ENCODE measurements around the gene MRPS11. TPM values are rescaled to one million over a fixed set of nuclear protein-coding genes. Genes with fewer than 3 reads are reported as not detected.
A peak's percentile ranks its signal among the peaks of the same experiment; 100 is the strongest.
"Not testable (repeated sequence)": the region's sequence is repeated elsewhere in the genome, so short reads cannot be mapped to it uniquely, and the experiment has no call there.

Gene MRPS11
- 38.5 and 47.7 TPM in 2 replicates for total RNA-seq

DNA sequence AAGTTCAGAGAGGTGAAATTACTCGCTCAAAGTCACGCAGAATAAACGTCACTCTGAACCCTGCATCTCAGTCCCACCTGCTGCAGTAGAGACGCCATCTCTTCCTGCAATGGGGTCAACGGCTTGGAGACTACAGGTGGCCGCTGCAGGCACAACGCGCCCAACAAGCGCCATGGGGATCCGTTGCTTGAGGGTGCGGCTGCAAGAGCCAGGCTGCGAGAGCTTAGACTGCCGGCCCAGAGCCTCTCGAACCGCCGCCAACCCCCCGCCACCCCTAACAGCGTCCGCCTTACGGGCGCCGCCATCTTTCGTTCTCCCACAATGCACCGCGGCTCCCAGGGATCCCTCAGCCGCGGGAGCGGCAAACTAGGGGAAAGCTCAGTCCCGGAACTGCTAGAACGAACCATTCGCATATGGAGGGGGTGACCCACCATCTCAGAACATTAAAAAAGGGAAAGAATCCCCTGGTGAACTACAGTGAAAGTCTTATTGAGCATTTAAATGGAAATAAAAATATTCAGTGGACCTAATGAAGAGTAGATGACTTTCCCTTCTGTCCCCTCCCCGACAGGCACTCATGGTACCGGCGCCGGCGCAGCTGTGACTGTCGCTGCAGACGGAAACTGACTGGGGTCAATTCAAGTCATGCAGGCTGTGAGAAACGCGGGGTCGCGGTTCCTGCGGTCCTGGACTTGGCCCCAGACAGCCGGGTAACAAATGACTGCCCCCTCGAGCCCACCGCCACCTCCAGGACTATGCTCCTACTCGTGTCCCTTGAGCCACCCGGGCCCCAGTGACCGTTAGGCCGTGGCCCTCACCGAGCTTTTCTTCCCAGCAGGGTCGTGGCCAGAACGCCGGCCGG lies at the start of gene MRPS11, which contains the start of gene MRPL46:
MRPS11 (plus strand) TSS at position 636 of the 862 bp plus-strand sequence; CDS start at position 646, 10 bp downstream.
MRPL46 (minus strand) TSS at position 316 of the 862 bp plus-strand sequence; CDS start at position 305, 11 bp downstream.
- peak; percentile 92 for DNase-seq

DNA sequence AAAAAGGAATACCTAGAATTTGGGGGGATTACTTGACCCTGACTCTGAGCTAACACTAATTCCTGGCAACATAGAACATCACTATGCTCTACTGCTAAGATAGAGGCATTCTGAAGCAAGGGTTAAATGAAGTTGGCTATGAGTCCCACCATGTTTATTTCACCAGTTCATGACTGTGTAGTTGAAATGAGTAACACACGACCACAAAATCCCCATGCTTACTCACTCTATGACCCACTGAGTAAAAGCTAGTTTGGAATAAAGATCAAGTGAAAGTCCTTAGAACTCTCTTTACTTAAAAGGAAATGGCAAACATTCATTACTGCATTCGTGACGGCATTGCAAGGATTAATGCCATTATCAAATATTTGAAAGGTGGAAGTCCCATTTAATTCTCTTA lies 47.7 kb upstream of the MRPS11 start:
- no peak for DNase-seq

DNA sequence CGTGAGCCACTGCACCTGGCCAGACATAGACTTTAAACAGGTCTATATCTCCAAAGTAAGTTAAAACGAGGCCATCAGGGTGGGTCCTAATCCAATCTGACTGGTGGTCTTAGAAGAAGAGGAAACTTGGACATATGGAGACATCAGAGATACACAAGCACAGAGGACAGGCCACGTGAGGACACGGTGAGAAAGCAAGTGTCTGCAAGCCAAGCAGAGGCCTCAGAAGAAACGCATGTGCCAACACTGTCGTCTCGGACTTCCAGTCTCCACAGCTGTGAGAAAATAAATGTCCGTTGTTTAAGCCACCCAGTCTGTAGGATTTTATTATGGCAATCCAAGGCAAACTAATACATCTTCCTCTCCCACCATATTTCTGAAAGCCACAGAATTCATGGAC lies 44.2 kb upstream of the MRPS11 start:
- no peak for DNase-seq

DNA sequence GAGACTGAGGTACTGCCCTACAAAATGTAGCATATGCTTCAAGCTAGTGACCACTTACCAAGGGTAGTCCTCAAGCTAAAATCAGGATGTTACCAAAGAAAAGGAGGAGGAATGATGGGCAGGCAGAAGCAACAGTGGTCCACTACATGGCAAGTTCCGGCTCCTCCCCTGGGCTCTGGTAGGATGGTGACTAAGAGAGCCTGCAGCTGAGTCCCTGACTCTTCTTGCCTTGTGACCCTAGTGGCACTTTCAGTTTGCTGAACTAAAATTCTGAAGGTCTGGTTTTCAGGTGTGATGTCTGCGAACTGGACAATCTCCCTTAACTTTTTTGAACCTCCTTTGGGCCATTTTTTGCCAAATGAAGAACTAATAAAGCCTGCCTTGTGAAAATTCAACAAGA lies 41.2 kb upstream of the MRPS11 start:
- DNase-seq, result no peak

DNA sequence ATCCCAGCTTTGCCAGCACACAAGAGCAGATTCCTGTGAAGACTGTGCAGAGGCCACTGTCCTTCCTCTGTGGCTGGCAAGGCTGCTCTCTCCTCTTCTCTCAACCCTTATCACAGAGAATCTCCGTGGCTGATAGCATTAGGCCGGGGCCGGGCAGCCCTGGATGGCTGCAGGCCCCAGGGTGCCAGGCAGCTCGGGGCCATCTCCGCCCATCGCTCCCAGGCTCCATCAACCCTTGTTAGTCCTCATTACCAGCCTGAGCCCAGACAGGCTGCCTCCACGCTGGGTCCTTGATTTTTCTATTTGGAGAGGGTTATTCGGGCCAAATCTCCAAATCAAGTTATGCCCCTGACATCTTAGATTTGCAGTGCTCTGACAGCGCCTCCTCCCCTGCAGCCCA lies 39.5 kb upstream of the MRPS11 start:
- DNase-seq, result no peak

DNA sequence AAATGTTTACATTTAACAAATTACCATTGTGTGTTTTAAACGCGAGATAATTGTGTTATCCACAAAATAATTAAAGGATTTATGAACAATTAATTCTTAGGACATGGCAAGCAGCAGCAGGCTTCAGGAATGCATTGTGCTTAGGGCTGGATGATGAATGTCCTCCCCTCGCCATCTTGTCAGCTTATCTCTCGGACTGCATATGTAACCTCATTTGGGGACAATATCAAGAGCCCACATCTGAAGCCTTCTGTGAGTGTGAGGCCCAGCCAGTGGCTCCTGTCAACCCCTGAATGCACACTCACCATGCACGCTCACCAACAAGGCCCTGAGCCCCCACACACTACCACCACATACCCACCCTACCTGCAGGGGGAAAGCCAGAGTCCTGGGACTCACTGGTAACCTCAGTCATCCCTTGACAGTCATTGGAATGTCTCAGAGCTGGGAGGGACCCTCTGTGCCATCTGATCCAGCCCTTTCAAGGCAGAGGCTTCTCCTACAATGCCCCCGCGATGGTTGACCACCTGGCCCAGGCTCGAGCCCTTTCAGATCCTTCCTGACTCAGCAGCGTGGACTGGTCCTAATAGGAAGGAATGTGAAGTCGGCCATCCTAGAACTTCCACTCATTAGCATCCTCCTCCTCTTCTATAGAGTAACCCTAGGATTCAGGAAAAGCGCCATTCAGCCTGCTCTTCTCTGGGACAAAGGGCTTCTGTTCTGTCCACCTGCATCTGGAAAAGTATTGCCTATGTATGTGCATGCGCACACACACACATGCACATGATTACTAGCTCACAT lies 38.5 kb upstream of the MRPS11 start:
- DNase-seq, result no peak

DNA sequence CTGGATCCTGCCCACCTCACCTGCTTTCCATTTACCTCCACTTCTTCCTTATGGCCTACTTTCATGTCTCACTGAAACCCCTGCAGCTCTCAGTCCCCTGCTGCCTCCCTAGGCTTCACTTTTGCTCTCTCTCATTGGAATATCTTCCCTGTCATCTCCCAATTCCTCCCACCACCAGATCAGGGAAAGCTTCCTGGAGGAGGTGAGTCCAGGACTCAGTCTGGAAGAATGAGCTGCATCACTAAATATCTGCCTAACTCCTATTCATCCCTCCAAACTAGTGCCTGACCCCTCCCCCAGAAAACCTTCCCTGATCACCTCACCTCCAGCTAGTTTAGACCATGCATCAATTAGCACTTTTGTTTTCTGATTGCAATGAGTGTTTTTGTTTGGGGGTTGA lies 37.5 kb upstream of the MRPS11 start:
- DNase-seq, result no peak

DNA sequence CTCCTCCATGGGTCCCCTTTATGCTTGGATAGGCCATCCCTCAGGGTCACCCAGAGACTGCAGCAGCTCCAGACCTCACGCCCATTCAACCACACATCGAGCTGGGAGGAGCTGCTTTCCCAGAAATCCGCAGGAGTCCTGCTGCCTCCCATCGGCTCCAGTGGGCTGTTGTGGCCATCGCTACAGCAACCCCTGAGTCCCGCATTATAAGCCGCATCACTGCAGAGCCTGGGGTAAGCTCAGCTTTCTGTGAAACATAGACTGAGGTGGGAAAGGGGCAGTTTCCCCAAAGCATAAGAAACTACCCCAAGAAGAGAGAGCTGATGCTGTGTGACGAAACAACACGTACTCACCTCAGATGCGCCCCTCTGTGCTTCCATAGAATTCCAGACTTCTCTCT lies 36.1 kb upstream of the MRPS11 start:
- no peak for DNase-seq

DNA sequence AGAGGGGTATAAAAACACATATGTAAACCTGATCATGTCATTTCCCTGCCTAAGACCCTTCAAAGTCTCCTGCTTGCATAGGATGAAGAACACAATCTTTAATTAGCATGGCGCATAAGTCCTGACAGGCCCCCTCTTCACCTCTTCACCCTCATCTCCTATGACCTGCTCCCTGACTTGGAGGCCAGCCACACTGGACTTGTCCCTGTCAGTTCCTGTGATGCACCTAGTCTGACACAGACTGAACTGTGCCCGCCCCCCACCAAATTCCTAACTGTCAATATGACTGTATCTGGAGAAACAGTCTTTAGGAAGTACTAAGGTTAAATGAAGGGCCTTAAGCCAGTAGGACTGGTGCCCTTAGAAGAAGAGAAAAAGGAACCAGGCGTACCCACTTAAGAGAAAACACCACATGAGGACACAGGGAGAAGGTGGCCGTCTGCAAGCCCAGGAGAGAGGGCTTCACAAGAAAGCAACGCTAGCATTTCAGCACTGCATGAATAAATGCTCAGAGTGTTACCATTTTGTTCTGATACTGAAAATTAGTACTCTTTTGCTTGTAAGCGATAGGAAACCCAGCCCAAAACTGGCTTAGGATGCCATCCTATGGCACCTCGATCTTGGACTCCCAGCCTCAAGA lies 34.3 kb upstream of the MRPS11 start:
- DNase-seq, result no peak

DNA sequence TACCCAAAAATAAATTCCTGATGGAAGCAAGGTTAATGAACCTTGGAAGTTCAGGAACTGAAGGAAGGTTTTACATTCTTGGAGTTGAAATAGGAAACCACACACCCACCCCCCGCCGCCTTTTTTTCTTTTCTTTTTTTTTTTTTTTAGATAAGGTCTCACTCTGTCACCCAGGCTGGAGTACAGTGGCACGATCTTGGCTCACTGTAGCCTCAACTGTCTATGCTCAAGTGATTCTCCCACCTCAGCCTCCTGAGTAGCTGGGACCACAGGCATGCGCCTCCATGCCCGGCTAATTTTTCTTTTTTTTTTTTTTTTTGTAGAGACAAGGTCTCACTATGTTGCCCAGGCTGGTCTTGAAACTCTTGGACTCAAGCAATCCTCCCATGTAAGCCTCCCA lies 33.4 kb upstream of the MRPS11 start:
- not testable (repeated sequence) for DNase-seq

DNA sequence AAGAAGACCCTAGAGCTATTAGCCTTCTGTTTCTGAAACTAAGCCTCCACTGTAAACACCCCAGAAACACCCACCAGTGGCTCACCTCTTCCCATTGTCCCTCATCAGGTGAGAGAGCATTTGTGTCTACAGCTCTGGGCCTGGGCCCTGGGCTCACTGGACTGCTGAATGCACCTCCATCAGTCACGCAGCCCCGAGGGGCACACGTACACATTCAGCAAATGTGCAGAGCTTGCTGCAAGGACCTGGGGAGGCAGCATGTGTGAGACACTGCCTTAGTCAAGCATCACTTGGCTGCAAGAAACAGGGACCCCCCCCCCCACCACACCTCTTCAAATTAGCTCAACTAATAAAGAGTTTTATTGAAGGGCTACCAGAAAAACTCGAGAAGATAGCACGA lies 29.3 kb upstream of the MRPS11 start:
- no peak for DNase-seq

DNA sequence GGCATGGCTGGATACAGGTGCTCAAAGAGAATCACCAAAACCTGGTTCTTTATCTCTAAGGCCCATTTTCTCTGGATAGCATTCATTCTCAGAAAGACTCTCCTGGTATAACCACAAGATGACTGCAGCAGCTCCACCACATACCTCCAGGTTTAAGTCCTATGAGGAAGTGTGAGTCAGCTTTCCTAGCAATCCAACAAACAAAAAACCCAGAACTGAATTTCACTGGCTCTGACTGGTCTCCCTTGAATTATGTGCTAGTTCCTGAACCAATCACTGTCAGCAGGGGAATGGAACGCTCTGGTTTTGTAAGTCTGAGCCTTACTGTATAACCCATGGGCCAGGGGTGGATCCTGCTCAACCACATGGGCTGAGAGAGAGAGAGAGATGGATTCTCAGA lies 27.5 kb upstream of the MRPS11 start:
- DNase-seq, result peak; percentile 23

DNA sequence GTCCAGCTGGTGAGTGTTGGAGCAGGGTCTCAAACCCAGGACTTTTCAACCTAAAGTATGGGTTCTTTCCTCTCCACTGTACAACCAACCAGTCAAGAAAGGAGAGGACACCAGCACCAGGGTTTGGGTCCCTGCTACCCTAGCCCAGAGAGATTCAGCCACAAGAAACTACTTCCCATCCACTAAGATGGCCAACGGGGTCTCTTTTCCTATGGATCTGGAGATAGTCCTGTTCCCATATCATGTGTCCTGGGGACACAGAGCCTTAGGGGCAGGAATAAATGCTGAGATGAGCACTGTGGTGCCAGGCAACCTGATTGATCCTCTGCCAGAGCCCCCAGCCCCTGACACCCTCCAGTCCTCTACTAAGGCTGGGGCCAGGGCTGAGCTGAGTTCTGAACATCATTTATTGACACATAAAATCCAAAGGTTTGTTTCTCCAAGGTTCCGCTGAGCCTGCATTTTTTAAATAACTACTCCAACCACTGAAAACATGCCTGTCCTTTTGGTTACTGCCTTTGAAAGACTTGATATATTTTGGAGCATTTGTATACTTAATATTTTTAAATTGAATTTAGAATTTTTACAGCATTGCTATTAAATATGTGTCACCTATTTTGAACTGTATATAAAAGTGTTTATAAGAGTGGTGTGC lies 26.3 kb upstream of the MRPS11 start:
- DNase-seq, result no peak

DNA sequence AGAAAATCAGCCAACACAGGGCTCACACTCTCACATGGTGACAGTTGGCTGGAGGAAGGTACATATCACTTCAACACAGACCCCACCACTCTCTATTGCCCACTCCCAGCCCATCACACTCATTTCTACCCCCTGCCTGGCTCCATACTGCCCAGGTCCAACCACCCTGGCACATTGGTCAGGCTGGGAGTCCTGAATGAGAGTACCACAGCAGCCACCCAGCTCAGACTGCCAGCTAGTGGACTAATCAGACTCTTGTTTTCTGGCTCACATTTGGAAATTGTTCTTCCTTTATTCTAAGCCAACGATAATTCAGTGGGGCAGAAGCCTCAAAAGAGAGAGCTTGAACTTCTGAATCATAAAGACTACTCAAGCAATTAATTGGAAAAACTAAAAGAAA lies 20.3 kb upstream of the MRPS11 start:
- DNase-seq, result no peak

DNA sequence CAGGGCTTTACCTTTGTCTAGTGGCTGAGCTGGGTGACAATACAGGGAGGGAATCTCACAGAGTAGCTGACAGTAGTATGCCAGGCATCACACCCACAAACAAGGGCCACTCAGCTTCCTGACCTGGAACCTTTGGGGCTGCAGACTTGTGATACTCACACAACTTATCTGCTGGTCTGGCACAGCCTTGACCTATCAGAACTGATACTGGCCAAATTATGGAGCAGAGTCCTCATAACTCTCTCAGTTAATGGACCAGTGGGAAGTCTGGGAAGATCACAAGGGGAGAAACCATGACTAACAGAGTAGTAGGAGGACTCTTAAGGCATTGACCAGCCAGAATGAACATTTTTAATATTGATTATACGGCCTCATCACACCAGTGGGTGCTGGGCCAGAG lies 19.8 kb upstream of the MRPS11 start:
- no peak for DNase-seq

DNA sequence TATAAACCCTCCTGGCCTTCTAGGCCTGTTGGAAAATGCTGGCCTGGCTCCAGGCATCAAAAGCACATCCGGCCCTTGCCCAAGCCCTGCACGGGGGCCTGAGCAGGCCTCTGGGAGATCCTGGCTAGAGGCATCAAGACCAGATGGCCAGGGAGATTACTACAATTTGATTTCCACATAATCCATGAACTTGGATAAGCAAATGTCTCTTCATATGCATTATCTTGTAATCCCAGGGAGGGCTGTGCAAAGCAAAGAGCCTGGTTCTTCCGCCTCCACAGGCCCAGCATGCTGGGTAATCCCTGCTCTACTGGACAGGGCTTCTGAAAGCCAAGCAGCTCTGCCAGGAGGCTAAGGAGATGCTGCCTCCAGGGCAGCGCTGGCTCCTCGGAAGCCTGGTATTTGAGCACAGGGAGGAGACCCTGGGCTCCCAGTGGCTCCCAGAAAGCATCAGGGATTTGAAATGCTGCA lies 18.5 kb upstream of the MRPS11 start:
- DNase-seq, result no peak

DNA sequence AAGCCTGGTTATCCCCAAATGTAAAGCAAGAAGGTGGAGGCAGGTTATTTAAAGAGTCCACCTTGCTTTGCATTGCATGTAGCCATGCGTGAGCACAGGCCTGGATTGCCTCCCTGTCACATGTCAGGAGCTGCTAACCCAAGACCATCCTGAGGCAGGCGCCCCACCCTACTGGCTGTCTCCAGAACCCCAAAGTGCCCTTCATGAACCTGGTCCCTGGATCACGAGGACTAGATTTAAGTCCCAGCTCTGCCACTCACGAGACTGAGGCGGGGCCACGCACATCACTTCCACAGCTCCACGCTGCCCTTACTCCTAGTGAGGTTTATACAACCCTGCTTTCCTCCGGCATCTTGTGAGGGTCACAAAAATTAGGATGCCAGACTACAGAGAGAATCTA lies 17.9 kb upstream of the MRPS11 start:
- no peak for DNase-seq

DNA sequence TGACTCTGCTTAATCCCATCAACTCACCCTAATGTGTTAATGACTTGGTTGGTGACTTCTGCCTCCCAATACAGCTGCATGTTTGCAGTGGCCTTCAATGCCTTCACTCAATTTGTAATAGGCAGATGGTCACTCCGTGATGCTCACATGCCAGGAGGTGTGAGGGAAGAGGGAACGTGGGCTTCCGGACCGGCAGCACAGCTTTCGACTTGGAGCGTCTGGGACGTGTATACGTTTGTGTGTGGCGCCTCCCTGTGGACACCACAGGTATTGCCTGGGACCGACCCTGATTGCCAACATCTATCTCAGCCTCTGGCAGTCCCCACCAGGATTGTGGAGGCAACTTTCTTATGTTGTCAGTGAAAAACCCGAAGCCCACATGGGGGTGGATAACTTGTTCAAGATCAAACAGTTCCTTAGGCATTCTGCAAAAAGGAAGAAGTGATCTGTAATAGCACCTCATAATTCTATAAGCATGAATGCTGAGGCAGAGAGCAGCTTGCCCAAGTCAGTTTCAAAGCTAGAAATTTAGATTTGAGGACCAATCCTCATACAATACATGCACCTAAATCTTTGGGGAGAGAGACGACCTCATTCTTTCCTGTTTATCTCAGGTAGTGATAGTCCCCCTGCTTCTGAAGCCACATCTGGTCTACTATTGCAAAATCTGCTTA lies 17.2 kb upstream of the MRPS11 start:
- DNase-seq, result peak; percentile 73

DNA sequence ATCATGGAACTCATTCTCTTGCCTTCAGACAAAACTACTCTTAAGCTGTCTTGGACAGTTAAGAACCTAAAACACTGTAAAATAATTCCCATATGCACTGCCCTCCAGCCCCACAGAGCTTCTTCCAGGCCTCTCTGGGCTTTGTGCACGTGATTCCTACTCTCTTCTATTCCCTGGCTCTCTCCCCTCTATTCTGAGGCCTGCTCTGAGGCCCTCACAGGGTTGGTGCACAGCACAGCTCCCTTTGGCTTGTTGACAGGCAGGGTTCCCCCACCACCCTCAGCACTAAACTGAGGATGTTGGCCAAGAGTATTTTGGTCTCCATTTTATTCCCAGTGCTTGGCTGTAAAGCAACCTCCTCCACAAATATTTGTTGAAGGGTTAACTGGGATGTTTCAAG lies 13.9 kb upstream of the MRPS11 start:
- DNase-seq, result no peak

DNA sequence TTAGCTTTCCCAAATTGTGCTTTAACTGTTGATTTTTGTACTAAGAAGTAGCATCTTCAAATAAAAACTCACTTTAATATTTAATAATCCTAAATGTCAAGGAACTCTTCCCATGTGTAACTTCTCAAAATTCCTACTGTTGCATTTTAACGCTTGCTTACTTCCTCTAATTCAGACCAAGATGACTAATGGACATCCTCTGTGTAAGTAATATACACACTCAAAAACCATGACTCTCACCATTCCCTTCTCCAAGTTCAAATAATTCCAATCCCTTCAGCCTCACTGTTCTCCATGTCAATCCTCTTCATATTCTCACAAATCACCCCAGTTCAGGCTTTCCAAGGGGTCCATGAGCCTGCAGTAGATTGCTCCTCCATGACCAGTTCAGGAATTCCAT lies 13.3 kb upstream of the MRPS11 start:
- DNase-seq, result peak; percentile 54

DNA sequence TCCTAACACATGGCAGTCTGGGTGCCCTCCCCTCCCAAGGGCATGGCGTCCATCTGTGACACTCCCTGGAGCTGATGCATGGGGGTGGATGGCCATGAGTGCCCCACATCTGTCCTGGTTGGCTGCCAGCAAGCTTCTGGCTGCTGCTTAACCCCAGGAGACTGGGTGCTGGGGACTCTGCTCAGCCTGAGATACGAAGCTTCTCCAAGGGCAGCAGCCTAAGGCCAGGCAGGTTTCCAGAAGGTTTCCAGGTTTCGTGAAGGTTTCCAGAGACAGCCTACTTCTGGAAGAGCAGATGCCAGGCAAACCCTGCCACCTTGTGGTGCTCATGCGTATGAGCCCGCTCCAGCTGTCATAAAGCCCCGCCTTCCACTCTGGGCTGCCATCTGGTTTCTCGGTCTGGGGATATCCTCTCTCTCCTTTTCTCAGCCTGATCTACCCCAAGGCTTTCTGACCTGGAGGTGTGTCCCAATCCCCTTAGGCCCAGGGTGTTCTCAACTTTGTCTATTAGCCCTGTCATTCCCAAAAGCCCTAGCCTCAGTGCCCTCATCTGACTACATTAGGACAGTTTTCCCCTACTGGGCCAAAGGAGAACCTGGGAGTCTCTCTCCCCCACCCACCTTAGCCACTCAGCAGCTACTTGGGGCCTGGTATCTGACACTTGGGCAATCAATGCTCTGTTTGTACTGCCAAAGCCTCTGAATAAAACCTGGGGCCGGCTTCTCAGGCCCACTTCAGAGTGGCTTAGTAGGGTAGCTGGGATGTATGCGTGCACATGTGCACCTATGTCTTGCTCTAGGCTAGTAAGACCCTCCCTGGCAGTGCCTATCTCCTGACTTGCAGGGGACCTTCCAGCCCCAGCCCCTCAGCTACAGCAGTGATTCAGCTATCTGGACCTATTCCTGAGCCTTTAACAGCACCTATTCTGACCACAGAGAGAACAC lies 12.4 kb upstream of the MRPS11 start:
- peak; percentile 81 for DNase-seq
